ENCODE measurements around the gene CARD18. TPM values are rescaled to one million over a fixed set of nuclear protein-coding genes. Genes with fewer than 3 reads are reported as not detected.

Gene CARD18
- total RNA-seq, 1 donor from 2014 or later, result not detected

- Histone ChIP-seq H3K4me2 (no peak overlapping the region), H3K27ac (no peak overlapping the region), H3K4me3 (no peak overlapping the region), H2AFZ (replicated peaks) (no peak overlapping the region), H3K79me2 (ENCODE audit: low read depth) (no peaks in the 10 kb centered on the region), H3K9me3 (ENCODE audit: low read depth) (no peaks in the 10 kb centered on the region), H3K4me1 (no peaks in the 10 kb centered on the region), H3K36me3 (no peaks in the 10 kb centered on the region), H3F3A (ENCODE audit: low read depth) (no peaks in the 10 kb centered on the region), H4K20me1 (ENCODE audit: low read depth) (no peaks in the 10 kb centered on the region), H3K27me3 (no peaks in the 10 kb centered on the region), H3K9ac (no peak overlapping the region)
- no peak overlapping the region for H3K27ac Mint-ChIP-seq
- H3K4me3 Mint-ChIP-seq, result no peak overlapping the region
- no peaks in the 10 kb centered on the region for H3K27me3 Mint-ChIP-seq (ENCODE audit: insufficient read depth, low read depth)
- H3K9me3 Mint-ChIP-seq, result no peaks in the 10 kb centered on the region
- H3K36me3 Mint-ChIP-seq, result no peaks in the 10 kb centered on the region
- no peaks in the 10 kb centered on the region for H3K4me1 Mint-ChIP-seq
- TF ChIP-seq EZH2phosphoT487 (IDR thresholded peaks at IDR 0.05) (no peak), EZH2 (IDR thresholded peaks at IDR 0.05) (no peak)
- TF ChIP-seq, protein P1, sequence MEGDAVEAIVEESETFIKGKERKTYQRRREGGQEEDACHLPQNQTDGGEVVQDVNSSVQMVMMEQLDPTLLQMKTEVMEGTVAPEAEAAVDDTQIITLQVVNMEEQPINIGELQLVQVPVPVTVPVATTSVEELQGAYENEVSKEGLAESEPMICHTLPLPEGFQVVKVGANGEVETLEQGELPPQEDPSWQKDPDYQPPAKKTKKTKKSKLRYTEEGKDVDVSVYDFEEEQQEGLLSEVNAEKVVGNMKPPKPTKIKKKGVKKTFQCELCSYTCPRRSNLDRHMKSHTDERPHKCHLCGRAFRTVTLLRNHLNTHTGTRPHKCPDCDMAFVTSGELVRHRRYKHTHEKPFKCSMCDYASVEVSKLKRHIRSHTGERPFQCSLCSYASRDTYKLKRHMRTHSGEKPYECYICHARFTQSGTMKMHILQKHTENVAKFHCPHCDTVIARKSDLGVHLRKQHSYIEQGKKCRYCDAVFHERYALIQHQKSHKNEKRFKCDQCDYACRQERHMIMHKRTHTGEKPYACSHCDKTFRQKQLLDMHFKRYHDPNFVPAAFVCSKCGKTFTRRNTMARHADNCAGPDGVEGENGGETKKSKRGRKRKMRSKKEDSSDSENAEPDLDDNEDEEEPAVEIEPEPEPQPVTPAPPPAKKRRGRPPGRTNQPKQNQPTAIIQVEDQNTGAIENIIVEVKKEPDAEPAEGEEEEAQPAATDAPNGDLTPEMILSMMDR (IDR thresholded peaks at IDR 0.05), result no peak
- no peak for DNase-seq (ENCODE audit: low spot score)
Measured at GRCh38 chr11:105181100-105181499, 41.5 kb upstream of the CARD18 start.

DNA sequence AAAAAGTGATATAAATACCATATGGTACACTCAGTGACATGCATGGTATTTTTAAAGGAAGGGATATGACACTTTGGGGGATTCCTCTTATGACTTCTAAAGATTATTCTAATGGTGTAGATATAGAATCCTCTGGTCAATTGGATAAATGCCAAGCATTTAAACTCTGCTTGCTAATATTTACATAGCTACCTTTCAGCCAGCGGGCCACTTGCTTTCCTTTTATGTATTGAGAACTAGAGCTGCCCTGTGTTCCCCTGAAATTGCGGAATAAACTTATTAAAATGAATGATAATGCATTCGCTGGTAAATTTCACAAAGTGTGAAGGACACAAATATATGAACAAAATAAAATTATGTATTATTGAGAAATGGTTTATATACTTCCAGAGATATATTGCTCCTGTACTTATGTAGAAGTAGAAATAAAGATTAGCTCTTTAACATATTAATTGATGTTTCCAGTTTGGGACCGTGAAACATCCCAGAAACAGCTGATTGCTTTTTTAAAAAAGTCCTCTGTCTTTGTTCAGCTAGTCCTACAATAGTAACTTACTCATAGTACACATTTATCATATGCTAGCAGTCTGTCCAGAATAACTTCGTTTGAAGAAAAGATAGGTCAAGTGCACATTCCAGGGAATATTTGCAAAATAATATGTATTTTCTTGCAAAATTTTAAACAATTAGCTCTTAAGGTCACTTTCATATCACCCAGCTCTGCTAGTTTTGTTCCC, 40.1 kb upstream of the CARD18 start:
- H3K4me2 ChIP-seq, result no peak overlapping the region
- no peaks in the 10 kb centered on the region for H3K4me1 Mint-ChIP-seq

GRCh38 chr11:105177658-105178057, 38.1 kb upstream of the CARD18 start:
- Histone ChIP-seq H3K4me2 (no peak overlapping the region), H3K36me3 (no peaks in the 10 kb centered on the region), H3F3A (ENCODE audit: low read depth) (no peaks in the 10 kb centered on the region), H3K9ac (no peak overlapping the region), H4K20me1 (ENCODE audit: low read depth) (no peaks in the 10 kb centered on the region), H3K9me3 (ENCODE audit: low read depth) (no peaks in the 10 kb centered on the region), H3K4me3 (no peak overlapping the region), H3K79me2 (ENCODE audit: low read depth) (no peaks in the 10 kb centered on the region), H3K27me3 (no peaks in the 10 kb centered on the region), H3K27ac (no peak overlapping the region), H2AFZ (replicated peaks) (no peak overlapping the region), H3K4me1 (no peaks in the 10 kb centered on the region)
- Mint-ChIP-seq H3K36me3 (no peaks in the 10 kb centered on the region), H3K4me1 (no peaks in the 10 kb centered on the region), H3K27ac (no peak overlapping the region), H3K4me3 (no peak overlapping the region), H3K9me3 (no peaks in the 10 kb centered on the region), H3K27me3 (ENCODE audit: insufficient read depth, low read depth) (no peaks in the 10 kb centered on the region)
- TF ChIP-seq EZH2 (IDR thresholded peaks at IDR 0.05), result no peak
- TF ChIP-seq EZH2phosphoT487 (IDR thresholded peaks at IDR 0.05), result no peak
- TF ChIP-seq, protein P1 (IDR thresholded peaks at IDR 0.05), result no peak
- no peak for DNase-seq (ENCODE audit: low spot score)

More for the DNA sequence above, 40.1 kb upstream of the CARD18 start:
- H3K36me3 ChIP-seq, result no peaks in the 10 kb centered on the region
- no peaks in the 10 kb centered on the region for H3K27me3 Mint-ChIP-seq (ENCODE audit: insufficient read depth, low read depth)
- H3K4me1 ChIP-seq, result no peaks in the 10 kb centered on the region
- H3K27ac ChIP-seq, result no peak overlapping the region
- H3K27ac Mint-ChIP-seq, result no peak overlapping the region
- H3K79me2 ChIP-seq (ENCODE audit: low read depth), result no peaks in the 10 kb centered on the region
- DNase-seq (ENCODE audit: low spot score), result no peak
- TF ChIP-seq EZH2phosphoT487 (IDR thresholded peaks at IDR 0.05) (no peak), EZH2 (IDR thresholded peaks at IDR 0.05) (no peak)
- TF ChIP-seq, protein P1 (IDR thresholded peaks at IDR 0.05), result no peak
- H3K36me3 Mint-ChIP-seq, result no peaks in the 10 kb centered on the region
- H3K9me3 ChIP-seq (ENCODE audit: low read depth), result no peaks in the 10 kb centered on the region
- H3K9me3 Mint-ChIP-seq, result no peaks in the 10 kb centered on the region
- H3K4me3 Mint-ChIP-seq, result no peak overlapping the region
- H3K9ac ChIP-seq, result no peak overlapping the region
- H3K27me3 ChIP-seq, result no peaks in the 10 kb centered on the region
- H2AFZ ChIP-seq (replicated peaks), result no peak overlapping the region
- H4K20me1 ChIP-seq (ENCODE audit: low read depth), result no peaks in the 10 kb centered on the region
- H3F3A ChIP-seq (ENCODE audit: low read depth), result no peaks in the 10 kb centered on the region
- H3K4me3 ChIP-seq, result no peak overlapping the region
